ENCODE results near the gene SFSWAP. TPM values are rescaled to one million over a fixed set of nuclear protein-coding genes. Genes with fewer than 3 reads are reported as not detected.
A peak's percentile ranks its signal among the peaks of the same experiment; 100 is the strongest.

SFSWAP gene
- total RNA-seq, 1 donor, result 31.1 TPM

DNA sequence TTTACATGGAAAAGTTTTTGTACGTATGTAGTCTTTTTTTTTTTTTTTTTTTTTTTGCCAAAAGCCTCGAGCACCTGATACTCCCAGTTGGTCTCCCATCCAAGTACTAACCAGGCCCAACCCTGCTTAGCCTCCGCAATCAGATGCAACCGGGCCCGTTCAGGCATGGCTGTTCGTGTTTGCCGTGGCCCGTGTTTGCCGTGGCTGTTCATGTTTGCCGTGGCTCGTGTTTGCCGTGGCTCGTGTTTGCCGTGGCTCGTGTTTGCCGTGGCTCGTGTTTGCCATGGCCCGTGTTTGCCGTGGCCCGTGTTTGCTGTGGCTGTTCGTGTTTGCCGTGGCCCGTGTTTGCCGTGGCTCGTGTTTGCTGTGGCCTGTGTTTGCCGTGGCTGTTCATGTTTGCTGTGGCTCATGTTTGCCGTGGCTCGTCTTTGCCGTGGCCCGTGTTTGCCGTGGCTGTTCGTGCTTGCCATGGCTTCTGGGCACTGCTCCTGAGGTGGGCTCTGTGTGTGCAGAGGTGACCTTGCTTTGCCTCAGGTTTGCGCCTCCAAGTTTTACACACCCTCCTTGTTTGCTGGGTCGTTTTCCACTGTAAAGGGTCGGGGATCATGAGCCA, 90.5 kb downstream of the SFSWAP start:
- TF ChIP-seq, protein P1, sequence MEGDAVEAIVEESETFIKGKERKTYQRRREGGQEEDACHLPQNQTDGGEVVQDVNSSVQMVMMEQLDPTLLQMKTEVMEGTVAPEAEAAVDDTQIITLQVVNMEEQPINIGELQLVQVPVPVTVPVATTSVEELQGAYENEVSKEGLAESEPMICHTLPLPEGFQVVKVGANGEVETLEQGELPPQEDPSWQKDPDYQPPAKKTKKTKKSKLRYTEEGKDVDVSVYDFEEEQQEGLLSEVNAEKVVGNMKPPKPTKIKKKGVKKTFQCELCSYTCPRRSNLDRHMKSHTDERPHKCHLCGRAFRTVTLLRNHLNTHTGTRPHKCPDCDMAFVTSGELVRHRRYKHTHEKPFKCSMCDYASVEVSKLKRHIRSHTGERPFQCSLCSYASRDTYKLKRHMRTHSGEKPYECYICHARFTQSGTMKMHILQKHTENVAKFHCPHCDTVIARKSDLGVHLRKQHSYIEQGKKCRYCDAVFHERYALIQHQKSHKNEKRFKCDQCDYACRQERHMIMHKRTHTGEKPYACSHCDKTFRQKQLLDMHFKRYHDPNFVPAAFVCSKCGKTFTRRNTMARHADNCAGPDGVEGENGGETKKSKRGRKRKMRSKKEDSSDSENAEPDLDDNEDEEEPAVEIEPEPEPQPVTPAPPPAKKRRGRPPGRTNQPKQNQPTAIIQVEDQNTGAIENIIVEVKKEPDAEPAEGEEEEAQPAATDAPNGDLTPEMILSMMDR (IDR thresholded peaks at IDR 0.05; ENCODE audit: extremely low read depth, low read depth, low read length), result no peak
- H3K27ac ChIP-seq (ENCODE audit: low read depth, low read length), result no peak overlapping the region
- no peak overlapping the region for H2AFZ ChIP-seq (ENCODE audit: low read length)
- H3K9me3 ChIP-seq (ENCODE audit: low read depth, low read length), result no peaks in the 10 kb centered on the region
- H3K79me2 ChIP-seq (ENCODE audit: insufficient read depth, low read length), result no peaks in the 10 kb centered on the region
- no peaks in the 10 kb centered on the region for H4K20me1 ChIP-seq (ENCODE audit: insufficient read depth, low read length)
- peak; percentile 41 for DNase-seq (ENCODE audit: insufficient read length, low spot score, missing footprints)
- peaks cover 8% of the 10 kb centered on the region for H3K4me1 ChIP-seq (ENCODE audit: insufficient read depth, low read length)
- H3K27me3 ChIP-seq (ENCODE audit: insufficient read depth, low read length), result no peaks in the 10 kb centered on the region
- peaks cover 4% of the 10 kb centered on the region for H3K36me3 ChIP-seq (ENCODE audit: insufficient read depth, low read length)
- H3K4me3 ChIP-seq (ENCODE audit: insufficient read depth, low read length), result no peak overlapping the region
- H3K4me2 ChIP-seq (ENCODE audit: insufficient read depth, low read length), result no peak overlapping the region

DNA sequence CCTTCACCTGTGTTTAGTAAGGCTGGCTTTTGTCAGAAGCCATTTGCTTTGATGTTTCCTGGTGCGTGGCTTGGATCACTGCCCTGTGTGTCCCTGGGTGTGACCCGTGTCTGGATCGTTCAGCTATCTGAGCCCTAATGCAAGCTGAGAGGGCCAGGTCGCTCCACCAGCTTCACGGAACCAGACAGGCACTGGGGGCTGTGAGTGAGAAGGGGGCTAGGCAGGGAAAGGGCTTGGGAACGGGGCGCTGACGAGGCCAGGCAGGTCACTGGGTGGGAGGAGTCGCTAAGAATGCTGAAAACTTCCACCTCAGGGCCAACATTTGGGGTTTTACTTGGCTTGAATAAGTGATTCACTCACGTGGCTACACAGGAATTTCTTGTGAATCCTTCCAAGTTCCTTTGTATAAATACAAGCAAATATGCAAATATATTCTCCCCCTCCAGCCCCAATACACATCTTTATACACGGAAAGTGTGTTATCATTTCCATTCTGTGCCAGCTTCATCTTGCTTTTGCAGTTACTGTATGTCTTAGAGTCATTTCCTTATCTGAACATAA, 93.2 kb downstream of the SFSWAP start:
- peak overlapping the region; percentile 75 for H3K4me2 ChIP-seq (ENCODE audit: insufficient read depth, low read length)

DNA sequence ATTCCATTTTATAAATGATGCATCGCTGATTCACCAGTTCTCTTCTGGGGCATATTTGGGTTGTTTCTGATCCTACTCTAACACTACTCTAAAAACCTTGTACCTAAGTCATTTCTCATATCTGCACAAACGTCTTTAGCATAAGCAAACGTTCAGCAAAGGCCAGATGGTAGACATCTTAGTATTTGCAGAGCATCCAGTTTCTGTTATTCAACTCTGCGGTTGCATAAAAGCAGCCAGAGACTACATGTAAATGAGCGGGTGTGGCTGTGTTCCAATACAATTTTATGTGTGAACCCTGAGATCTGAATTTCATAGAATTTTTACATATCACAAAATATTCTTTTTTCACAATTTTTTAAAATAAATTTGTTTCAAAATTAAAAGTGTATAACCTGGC, 94.5 kb downstream of the SFSWAP start:
- Histone ChIP-seq H3K27ac (ENCODE audit: low read depth, low read length) (no peak overlapping the region), H3K4me2 (ENCODE audit: insufficient read depth, low read length) (no peak overlapping the region), H3K4me3 (ENCODE audit: insufficient read depth, low read length) (no peak overlapping the region), H3K9me3 (ENCODE audit: low read depth, low read length) (no peaks in the 10 kb centered on the region), H3K27me3 (ENCODE audit: insufficient read depth, low read length) (no peaks in the 10 kb centered on the region), H4K20me1 (ENCODE audit: insufficient read depth, low read length) (no peaks in the 10 kb centered on the region), H3K36me3 (ENCODE audit: insufficient read depth, low read length) (peaks cover 3% of the 10 kb centered on the region), H3K4me1 (ENCODE audit: insufficient read depth, low read length) (peaks cover 8% of the 10 kb centered on the region), H2AFZ (ENCODE audit: low read length) (no peak overlapping the region), H3K79me2 (ENCODE audit: insufficient read depth, low read length) (no peaks in the 10 kb centered on the region)
- TF ChIP-seq, protein P1 (IDR thresholded peaks at IDR 0.05; ENCODE audit: extremely low read depth, low read depth, low read length), result no peak
- DNase-seq (ENCODE audit: insufficient read length, low spot score, missing footprints), result peak; percentile 2

More for the DNA sequence above, 93.2 kb downstream of the SFSWAP start:
- no peaks in the 10 kb centered on the region for H3K79me2 ChIP-seq (ENCODE audit: insufficient read depth, low read length)
- no peak overlapping the region for H3K27ac ChIP-seq (ENCODE audit: low read depth, low read length)
- no peaks in the 10 kb centered on the region for H3K27me3 ChIP-seq (ENCODE audit: insufficient read depth, low read length)
- TF ChIP-seq, protein P1 (IDR thresholded peaks at IDR 0.05; ENCODE audit: extremely low read depth, low read depth, low read length), result no peak
- H3K36me3 ChIP-seq (ENCODE audit: insufficient read depth, low read length), result peaks cover 4% of the 10 kb centered on the region
- H3K4me3 ChIP-seq (ENCODE audit: insufficient read depth, low read length), result peak overlapping the region; percentile 54
- no peaks in the 10 kb centered on the region for H3K9me3 ChIP-seq (ENCODE audit: low read depth, low read length)
- no peaks in the 10 kb centered on the region for H4K20me1 ChIP-seq (ENCODE audit: insufficient read depth, low read length)
- DNase-seq (ENCODE audit: insufficient read length, low spot score, missing footprints), result peak; percentile 85
- H2AFZ ChIP-seq (ENCODE audit: low read length), result peak overlapping the region; percentile 67
- H3K4me1 ChIP-seq (ENCODE audit: insufficient read depth, low read length), result peaks cover 8% of the 10 kb centered on the region

DNA sequence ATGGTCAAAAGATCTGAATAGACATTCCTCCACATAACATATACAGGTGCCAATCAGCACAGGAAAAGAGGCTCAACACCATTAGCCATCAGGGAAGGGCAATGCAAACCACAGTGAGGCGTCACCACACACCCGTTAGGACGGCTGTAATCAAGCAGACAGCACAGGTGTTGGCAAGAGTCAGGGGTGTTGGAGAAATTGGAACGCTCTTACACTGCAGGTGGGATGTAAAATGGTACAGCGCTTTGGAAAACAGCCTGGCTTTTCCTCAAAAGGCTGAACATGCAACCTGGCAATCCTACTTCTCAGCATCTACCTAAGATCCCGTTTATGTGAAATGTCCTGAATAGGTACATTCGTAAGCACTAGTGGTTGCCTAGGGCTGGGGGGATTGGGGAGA, 95.8 kb downstream of the SFSWAP start:
- Histone ChIP-seq H3K4me1 (ENCODE audit: insufficient read depth, low read length) (peaks cover 8% of the 10 kb centered on the region), H3K4me3 (ENCODE audit: insufficient read depth, low read length) (no peak overlapping the region), H3K27ac (ENCODE audit: low read depth, low read length) (no peak overlapping the region), H3K9me3 (ENCODE audit: low read depth, low read length) (no peaks in the 10 kb centered on the region), H3K79me2 (ENCODE audit: insufficient read depth, low read length) (no peaks in the 10 kb centered on the region), H3K36me3 (ENCODE audit: insufficient read depth, low read length) (no peaks in the 10 kb centered on the region), H3K27me3 (ENCODE audit: insufficient read depth, low read length) (no peaks in the 10 kb centered on the region), H3K4me2 (ENCODE audit: insufficient read depth, low read length) (no peak overlapping the region), H4K20me1 (ENCODE audit: insufficient read depth, low read length) (no peaks in the 10 kb centered on the region), H2AFZ (ENCODE audit: low read length) (no peak overlapping the region)
- TF ChIP-seq, protein P1 (IDR thresholded peaks at IDR 0.05; ENCODE audit: extremely low read depth, low read depth, low read length), result no peak
- DNase-seq (ENCODE audit: insufficient read length, low spot score, missing footprints), result peak; percentile 57

Data from osteoblast (primary cell).